ENCODE results near the gene PDZD7.

The PDZD7 gene

DNA sequence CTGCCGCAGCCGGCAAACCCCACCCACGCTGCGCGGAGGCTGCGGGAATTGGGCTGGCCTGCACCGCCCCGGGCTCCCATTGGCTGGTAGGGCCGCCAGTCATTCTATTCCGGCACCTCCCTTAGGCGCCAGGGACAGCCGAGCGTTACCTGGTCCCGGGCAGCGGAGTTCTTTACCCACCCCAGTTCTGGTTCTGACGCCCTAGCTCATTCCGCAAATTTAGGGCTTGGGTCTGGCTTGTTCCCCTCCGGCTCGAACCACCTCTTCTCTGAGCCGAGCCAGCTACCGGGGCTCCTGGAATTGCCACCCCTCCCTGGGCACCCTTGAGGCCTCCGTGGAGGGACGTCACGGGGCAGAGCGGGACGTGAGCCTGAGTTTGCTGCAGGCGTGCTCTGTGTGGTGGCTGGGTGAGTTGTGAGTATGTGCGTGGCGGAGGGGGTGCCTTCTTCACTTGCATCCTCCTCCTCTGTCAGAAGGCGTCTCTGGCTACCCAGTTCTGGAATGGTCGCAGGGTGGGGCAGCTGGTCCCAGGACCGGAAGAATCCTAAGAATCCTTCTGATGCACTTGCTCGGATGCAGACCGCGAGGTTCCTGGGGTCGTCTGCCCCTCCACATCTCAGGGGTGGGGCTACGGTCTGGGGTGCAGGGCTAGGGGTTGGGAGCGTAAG lies at the start of gene PDZD7, which contains the start of gene SFXN3:
Gene PDZD7, minus strand, starts transcription at position 2 of the 668 bp plus-strand sequence. CDS start 910 bp downstream, outside the sequence.
Gene SFXN3, plus strand, starts transcription at position 107 of the 668 bp plus-strand sequence. CDS start 3,461 bp downstream, outside the sequence.
- TF ChIP-seq ZFX (IDR thresholded peaks at IDR 0.05) (no peak), CTCF (conservative IDR thresholded peaks at IDR 0.05) (no peak)
- H3K27ac ChIP-seq: peak within 1 kb of the TSS; percentile 81

- TF ChIP-seq CTCF (conservative IDR thresholded peaks at IDR 0.05): no peak
- TF ChIP-seq ZFX (IDR thresholded peaks at IDR 0.05): no peak
- H3K27ac ChIP-seq: no peak overlapping the region
Measured at GRCh38 chr10:101079874-101080273, 48.9 kb upstream of the PDZD7 start.

DNA sequence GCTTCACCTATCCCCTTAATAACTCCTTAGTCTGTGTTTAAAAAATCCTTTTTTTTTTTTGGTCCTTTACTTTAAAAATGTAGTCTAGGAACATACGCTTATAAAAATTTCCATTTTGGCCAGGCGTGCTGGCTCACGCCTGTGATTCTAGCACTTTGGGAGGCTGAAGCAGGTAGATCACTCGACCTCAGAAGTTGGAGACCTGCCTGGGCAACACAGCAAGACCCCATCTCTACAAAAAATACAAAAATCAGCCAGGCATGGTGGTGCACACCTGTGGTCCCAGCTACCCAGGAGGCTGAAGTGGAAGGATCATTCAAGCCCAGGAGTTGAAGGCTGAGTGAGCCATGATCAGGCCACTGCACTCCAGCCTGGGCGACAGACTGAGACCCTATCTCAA lies 45.7 kb upstream of the PDZD7 start:
- no peak overlapping the region for H3K27ac ChIP-seq

DNA sequence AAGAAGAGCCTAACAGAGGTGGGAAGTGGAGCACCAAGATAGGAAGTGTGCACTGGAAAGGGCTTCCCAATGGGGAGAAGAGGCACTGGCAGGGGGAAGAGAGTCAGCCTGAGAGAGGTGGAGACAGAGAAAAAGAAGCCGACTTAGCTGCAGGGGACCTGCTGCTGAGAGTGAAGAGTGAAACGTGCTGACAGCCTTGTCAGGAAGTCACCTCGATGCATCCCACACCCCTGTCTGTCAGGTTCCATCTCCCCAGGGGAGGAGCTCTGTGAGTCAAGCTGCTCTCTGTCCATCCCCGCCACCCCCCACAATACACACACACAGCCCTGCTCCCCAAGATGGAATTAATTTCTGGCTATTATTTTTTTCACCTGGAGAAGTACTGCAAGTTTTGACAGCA lies 44.8 kb upstream of the PDZD7 start:
- no peak overlapping the region for H3K27ac ChIP-seq
- TF ChIP-seq CTCF (conservative IDR thresholded peaks at IDR 0.05) (no peak), ZFX (IDR thresholded peaks at IDR 0.05) (no peak)

More for the DNA sequence above, 45.7 kb upstream of the PDZD7 start:
- TF ChIP-seq CTCF (conservative IDR thresholded peaks at IDR 0.05) (no peak), ZFX (IDR thresholded peaks at IDR 0.05) (no peak)

GRCh38 chr10:101073631-101074030 lies 42.7 kb upstream of the PDZD7 start:
- no peak overlapping the region for H3K27ac ChIP-seq
- TF ChIP-seq ZFX (IDR thresholded peaks at IDR 0.05) (no peak), CTCF (conservative IDR thresholded peaks at IDR 0.05) (no peak)

- TF ChIP-seq ZFX (IDR thresholded peaks at IDR 0.05) (no peak), CTCF (conservative IDR thresholded peaks at IDR 0.05) (no peak)
- no peak overlapping the region for H3K27ac ChIP-seq
Measured at GRCh38 chr10:101072923-101073322, 42.0 kb upstream of the PDZD7 start.

DNA sequence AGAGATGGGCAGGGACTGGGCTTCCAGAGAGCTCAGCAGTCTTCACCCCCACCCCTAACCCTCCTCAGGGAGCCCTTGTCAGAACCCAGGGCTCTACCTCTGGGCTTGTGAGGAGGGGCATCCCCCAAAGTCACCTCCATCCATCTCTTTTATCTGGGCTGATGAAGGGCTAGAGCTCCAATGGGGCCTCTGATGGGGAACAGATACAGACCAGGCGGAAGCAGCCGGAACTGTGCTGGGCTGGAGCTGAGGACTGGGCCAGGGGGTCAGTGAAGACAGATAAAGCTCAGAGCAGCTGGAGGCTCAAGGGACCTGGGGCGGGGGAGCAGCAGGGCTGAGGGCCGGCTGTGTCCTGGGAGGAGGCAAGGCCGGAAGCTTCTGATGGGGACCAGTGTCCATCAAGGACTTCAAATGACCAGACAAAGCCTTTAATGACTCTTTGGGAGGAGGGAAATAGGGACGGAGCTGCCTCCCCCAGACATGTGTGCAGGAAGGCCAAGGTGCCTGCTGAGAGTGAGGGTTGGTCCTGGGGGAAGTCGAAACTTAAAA lies 41.0 kb upstream of the PDZD7 start:
- TF ChIP-seq ZFX (IDR thresholded peaks at IDR 0.05): no peak
- no peak overlapping the region for H3K27ac ChIP-seq
